Endometrial microvascular endothelial cells (primary cell): ENCODE data around the gene TOX2. TPM values are rescaled to one million over a fixed set of nuclear protein-coding genes. Genes with fewer than 3 reads are reported as not detected.

Experiments
- in situ Hi-C: cut with HindIII; loops from 2 replicates; pipeline ENCODE4 v1.10.0; 2017; ENCODE audit warnings: low sequenced_read_pairs, low pct_unique_long_range_greater_than_20kb; ENCODE audit errors: inconsistent ontology term
- total RNA-seq: library from RNA; depleted of rRNA; stranded (reverse); fragments of >200 nt; gene quantifications from one replicate; pipeline ENCODE4 v1.2.3, GENCODE V29; 2015; ENCODE audit errors: inconsistent ontology term

The TOX2 gene
- total RNA-seq, 1 donor from 2014 or later: 18.7 TPM

DNA sequence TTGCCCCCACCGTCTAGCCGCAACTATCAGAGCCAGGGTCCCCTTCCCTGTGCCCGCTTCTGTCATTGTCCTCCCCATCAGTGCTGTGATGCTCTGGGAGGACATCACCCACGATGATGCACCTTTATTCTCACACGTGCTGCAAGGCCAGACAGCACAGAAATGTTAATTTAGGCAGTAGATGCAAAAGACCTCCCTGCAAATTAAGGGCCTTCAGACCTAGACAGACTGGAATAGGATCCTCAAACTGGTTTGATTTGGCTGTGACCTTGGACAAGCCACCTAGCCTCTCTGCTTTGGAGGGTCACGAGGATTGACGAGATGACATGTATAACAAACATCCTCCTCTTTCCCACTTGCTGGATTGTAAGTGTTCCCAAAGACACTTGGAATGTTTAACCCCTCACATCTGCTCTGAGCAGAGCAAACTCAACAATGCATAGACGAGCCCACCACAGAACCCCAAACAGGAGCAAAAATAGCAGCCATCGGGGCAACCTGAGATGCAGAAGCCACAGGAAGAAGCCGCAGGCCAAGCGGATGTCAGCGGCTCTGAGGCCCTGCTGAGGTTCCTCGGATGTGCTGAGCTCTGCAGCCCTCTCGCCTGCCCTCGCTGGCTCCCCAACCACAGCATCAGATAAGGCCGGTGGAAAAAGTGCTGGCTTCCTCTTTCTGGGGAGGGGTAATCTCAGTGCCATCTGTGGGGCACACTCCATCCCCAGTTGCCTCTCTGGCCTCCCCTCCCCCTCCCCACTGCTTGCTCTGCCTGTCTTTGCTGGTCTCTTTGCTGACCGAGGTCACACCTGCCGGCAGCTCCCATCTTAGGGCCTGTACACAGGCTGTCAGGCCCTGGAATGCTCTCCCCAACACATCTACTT lies 35.3 kb downstream of the TOX2 start:
- in situ Hi-C loops: no loop called here

DNA sequence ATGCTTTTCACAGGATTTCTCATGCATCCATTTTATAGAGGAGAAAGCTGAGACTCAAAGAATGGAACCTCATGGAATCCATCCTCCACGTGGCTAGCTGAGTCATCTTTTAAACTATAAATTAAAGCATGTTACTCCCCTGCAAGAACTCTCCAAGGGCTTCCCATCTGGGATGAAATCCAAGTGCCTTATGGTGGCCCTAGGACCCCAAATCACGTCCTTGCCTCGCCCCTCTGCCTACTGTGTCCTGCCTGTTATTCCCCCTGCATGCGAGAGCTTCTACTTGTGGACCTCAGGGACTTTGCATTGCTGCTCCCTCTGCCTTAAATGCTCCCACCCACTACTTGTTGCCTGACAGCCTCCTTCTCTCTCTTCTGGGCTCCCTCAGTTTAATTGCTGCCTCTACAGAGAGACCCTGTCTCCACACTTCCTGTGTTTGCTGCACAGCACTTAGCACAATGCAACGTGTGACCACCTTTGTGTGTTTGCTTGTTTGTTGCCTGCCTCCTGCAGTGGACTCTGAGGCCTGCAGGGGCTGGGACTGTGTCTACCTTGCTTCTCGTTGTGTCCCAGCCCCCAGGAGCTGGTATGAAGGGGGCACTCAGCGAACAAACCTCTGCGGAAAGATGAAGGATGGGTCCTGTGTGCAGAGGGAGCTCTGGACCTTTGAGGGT lies 39.4 kb downstream of the TOX2 start:
- in situ Hi-C loops: no loop called here

DNA sequence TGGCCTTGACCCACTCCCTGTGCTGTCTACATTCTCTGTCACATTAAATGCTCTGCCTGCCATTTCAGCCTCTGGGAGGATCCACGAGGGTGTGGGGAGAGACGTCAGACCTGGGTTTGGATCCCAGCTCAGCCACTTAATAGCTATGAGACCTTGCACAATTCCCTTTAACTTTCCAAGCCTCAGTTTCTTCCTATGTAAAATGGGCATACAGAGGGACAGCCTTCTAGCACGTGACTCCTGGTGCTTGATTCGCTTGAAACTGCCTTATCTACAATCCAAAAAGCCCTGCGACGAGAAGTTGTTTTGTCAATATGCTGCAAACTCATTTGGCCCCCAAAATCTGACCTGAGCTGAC lies 40.0 kb downstream of the TOX2 start:
- in situ Hi-C loops: no loop called here

DNA sequence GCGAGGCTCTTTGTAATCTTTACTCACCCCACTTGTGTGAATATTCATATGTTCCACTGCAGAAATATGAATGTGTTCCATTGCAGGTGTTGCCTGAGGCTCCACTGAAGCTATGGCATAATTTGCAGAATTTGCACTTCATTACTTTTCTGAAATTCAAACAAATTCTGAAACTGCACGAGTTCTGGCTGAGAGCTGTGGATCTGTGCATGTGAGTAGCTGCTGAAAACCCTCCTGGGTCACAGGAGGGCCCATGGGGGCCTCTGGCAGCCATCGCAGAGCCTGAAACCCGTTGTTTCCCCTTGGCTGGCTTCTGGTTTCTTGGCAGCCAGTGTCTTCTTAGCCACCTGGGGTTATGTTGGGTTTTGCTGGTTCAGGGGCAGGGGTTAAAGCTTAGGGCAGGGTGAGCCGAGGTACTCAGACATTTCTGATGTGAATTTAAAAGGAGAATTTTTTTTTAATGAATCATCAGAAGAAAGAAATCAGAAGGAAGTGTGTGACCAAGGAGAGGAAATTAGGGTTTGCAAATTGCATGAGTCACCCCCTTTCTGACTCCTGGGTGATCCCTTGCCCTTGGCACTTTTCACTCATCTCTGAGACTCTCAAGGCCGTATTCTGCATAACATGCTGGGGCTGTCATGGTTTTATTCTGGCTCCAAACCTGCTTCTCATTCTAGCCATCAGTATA lies 40.6 kb downstream of the TOX2 start:
- in situ Hi-C loops: no loop called here

DNA sequence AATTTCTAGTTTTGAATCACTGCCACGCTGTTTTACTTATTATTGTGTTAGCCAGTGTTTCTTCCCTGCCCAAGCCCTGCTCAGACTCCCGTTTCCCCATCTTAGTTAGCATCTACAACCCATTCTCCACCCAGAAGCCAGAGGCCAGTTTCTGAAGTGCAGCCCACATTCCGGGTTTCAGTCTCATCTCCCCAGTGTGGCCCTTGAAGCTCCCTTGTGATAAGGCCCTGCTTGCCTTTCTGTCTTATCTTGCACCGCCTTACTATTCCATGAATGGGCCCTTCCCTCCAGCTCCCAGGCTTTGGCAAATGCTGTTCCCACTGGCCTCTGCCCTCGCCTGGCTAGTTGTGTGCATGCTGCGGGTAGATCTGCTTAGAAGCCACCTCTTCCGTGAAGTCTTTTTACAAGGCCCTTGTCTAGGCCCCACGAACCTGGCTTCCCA lies 41.1 kb downstream of the TOX2 start:
- in situ Hi-C loops: no loop called here

DNA sequence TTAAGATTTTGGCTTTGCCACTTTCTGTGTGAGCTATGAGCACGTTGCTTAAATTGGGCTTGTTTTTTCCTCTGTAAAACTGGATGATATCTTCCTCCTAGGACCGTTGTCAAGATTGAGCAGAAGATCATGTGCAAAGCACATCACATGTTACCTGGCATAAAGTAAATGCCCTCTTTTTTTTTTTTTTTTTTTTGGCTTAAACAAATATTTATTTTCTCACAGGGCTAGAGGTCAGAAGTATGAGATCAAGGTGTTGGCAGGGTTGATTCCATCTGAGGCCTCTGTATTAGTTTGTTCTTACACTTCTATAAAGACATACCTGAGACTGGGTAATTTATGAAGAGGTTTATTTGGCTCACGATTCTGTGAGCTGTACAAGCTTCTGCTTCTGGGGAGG lies 42.7 kb downstream of the TOX2 start:
- in situ Hi-C loops: no loop called here

DNA sequence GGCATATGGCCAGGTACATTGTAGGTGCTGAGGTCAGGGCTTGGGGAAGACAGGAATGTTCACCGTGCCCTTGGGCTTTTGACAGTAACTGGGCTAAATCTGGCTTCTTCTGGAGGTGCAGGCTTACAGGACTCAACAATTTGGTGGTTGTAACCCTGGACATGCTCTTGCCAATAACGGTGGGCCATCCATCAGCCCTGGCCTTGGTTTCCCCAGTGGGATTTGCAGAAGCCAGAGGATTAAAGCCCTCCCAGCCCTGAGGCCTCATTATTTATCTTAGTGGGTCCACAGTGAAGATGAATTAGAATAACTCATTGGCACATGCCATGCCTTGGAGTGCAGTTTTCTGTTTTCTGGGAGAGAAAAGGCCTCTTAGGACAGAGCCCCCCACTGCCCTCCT lies 44.0 kb downstream of the TOX2 start:
- in situ Hi-C loops: no loop called here

DNA sequence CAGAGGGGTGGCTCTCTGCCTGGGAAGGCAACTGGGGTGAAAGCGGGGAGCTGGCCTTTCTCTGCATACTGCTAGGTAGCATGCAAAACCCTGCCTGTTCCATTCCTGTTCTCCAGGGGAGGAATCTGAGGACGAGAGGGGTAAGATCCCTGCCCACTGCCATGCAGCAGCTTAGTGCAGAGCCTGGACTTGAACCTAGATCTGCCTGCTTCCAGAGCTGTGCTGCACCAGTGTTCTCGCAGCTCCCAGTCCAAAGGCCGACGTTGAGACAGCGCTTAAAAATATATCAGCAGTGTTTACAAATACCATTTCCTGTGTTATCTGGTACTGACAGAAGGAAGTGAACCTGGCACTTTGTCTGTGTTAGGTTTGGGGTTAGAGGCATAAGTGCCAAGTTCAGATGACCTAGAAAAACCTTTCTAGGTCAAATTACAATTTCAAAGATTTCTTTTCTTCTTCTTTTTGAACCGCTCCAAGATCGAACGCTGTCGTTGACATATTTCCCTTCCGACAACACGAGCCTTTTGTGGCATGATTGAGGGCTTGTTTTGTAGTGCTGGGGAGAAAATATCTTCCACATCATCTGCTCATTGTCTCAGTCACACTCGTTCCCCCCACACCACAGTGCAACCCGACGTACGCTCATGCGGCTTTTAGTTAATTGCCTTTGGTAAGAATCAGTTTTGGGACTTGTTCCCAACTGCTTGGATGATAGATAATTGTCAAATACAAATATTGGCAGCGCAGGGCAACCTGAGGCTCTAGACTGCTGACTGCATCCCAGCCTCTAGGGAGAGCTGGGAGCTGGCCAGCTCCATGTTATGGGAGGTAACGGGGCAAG lies 44.6 kb downstream of the TOX2 start:
- in situ Hi-C loops: no loop called here

DNA sequence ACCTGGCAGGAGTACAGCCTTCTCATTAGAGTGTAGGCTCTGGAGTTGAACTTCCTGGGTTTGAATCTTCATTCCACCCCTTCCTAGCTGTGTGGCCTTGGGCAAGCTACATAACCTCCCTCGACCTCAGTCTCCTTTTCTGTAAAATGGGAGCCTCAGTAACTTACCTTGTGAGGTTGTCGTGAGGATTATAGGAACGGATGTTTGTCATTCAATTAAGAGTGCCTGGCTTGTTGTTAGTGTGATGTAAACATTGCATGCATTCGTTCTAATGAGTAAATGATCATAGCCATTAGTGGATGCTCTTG lies 45.2 kb downstream of the TOX2 start:
- in situ Hi-C loops: no loop called here

DNA sequence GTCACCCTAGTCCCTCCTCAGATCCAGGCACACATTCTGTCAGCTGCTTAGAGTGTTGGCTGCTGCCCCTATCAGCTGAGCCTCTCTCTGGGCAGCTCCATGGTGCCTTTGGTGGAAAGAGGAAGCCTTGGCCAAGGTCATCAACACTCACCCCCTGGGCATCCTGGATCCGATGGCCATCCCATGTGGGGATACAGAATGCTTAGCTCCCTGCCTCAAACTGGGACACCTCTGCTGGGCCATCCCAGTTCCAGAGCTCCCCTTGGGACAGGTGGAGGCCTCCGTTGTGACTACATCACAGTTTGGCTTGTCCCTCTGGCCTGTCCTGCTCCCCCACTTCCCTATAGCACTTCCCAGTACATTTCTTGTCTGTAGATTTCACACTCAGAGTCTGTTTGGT lies 45.6 kb downstream of the TOX2 start:
- in situ Hi-C loops: no loop called here

DNA sequence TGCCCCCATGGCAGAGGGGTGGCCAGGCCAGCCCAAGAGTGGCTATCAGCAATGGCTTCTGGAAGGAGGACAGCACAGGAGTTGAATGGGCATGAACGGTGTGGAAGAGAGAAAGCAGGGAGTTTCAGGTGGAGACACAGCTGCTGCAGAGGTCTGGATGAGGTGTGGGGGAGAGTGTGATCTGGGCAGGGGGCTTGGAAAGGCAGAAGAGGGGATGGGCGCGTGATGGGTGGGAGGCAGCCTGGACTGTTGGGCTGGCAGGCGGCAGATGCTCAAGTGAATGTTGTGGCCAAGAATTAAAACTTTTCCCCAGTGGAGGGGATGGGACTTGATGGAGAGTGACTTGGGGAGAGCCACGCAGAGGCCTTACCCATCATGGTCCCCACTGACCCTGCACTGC lies 46.5 kb downstream of the TOX2 start:
- in situ Hi-C loops: no loop called here

DNA sequence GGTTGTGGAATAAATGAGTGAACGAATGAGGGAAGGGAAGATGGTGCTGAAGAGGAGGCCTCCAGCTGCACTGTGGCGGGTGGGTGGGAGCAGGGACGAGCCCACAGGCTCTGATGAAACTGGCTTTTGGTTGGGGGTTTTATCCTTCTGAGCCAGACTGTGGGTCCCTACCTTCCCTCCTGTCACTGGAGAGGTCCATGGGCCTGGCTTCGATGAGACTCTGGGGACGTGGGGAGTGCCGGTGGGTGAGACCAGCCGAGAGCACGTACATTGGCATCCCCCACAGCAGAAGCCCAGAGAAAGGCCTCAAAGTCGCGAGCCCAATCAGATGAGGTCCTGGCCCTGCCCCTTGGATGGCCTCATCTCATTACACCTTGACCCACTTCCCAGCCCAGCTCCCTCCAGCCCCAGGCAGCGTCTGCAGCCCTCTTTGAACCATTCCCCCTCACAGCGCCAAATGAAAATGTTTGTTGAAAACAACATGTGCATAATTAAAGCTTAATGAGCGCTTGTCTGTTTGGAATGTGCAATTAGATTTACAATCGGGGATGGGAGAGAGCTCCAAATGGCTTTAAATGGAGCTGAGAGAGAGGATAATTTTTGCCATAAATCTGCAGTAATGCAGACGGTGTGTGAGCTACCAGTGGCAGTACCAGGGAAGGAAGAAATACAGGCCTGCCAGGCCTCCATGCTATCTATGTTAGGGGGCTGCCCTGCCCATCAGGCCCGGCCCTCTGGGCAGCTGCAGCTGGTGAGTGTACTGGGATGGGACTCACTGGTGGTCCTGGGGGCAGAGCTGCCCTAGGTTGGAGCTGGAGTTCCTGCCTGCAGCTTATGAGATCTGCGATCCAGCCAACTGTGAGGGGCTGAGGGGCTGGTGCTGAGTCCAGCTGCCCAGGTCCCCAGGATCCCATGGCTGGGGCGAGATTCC lies 47.2 kb downstream of the TOX2 start:
- in situ Hi-C loops: no loop called here

DNA sequence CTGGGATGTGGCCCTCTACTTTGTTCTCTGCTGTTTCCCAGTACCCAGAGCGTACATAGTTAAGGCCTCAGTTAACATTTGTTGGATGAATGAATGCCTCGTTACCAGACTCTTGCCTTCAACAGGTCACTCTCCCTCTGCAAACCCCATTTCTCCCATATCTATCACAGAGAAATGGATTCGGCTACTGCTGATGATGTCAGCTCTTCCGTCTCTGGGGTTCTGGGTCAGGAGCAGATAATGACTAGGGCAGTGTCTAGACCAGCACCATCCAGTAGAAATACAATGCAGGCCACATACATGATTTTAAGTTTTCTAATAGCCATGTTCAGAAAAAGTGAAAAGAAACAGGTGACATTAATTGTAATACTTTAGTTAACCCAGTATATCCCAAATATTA lies 47.9 kb downstream of the TOX2 start:
- in situ Hi-C loops: no loop called here

DNA sequence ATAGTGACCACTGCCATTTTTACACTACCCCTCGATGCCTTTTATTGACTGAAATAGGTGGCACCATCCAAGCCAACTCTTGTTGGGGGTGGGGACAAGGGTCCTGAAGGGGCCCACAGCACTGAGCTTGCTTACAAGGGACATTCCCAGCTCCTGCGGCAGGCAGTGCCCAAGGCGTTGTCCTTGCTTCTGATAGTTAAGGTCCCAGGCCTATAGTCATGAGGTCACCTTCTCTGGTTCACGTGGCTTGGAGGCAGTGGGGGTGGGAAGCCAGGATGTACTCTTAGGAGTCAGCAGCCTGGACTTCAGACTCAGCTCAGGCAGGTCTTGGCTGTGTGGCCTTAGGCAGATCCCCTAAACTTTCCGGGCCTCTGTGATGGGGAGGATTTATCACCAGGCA lies 48.6 kb downstream of the TOX2 start:
- in situ Hi-C loops: no loop called here

DNA sequence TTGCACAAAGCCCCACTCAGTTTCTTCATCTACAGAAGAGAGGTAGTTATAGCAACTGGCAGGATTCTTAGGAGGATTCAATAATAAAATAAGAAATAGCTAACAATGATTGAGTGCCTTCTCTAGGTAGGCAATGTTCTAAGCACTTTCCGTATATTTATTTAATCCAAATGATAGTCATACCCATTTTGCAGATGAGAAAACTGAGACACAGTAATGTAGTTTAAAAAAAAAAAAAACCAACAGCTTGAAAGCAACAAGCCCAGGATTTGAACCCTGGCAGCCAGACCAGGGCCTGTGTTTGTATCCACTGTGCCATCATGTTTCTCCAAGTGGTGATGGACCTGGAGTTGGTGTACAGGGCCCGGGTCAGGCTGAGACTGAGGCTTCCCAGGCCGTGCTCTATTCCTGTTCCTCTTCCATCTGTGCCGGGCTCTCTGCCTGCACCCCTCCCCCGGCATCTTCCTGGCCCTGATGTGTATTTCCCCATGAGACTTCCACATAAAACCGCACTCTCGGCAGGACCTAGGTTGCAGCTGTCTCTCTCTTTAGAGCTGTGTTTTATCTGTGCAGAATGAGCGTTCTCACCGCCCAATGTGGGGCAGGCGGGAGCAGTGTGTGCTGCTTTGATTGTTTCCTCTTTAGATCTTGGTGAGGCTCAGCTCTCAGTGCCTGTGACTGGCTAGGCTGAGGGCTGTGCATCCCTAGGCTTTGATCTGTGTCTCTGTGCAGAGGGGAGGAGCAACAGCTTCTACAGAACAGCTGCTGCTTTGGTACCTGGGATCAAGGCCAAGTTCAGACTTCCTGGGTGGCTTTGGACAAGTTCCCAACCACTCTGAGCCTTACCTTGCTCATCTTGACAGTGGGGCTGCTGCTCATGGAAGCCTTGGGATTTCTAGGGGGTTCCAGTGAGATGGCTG lies 49.5 kb downstream of the TOX2 start:
- in situ Hi-C loops: no loop called here

DNA sequence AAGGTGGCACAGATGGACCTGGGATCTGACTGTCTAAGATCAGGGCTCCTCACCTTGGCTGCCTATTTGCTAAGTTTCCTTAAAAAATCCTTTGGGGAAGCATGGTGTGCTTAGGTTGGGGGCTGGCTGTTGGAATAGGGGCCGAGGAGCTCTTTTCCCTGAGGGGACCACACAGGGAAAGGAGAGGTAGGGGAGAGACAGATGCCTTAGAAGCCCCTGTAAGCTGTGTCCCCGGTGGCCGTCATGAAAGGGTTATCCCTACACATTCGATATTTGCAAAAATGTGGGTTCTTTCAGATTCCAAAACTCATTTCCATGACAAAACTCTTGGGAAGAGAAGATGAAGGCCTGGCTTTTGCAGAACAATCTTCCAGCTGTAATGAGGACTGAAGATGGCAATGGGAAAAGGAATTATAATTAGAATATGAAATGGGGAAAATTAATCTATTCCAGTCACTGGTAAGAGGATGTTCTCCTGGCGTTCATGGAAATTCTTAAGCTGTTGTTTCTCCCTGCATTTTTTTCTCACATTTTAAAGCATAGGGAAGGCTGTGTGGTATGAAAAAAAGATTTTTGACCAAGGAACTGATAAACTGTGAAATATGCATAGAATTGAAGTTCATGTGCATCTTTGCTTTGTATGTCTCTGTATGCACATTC lies 53.8 kb downstream of the TOX2 start:
- in situ Hi-C loops: no loop called here

DNA sequence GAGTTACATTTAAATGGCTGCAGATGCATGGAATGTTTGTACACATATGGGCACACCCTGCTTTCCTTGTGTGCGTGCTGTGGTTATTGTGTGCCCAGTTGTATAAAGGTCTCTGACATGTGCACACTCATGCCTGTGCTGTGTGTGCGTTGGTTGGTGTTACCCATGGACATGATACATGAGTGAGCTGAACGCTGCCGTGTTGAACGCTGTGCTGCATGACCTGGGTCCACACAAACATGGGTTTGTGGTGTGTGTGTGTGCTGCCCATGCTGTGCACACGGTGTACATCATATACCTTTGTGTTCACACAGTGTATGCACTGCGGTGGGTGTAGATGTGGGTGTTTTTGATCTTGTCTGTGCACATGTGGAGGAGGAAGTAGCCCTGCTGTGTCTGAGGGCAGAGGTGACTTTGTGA lies 54.4 kb downstream of the TOX2 start:
- in situ Hi-C loops: no loop called here
